Upper lobe of left lung (tissue), 6 donors: ENCODE results near the gene ATP5F1C. TPM values are rescaled to one million over a fixed set of nuclear protein-coding genes. Genes with fewer than 3 reads are reported as not detected.

Source experiments
- ATAC-seq, 2 donors: fragments of 200-7000 bp; cut with Tn5 transposase; one replicate each; pipeline ENCODE4 v1.9.1; 2022; ENCODE audit warnings: mild to moderate bottlenecking in 2 of 2, moderate library complexity in 2 of 2; ENCODE audit not compliant: low FRiP score in 2 of 2
- DNase-seq, 2 donors: peaks; one replicate each; pipeline ENCODE4 v3.0.0-alpha.2; 2019 to 2020
- H3K27ac ChIP-seq, 4 donors: fragments of 200-600 bp; sonication (generic); one replicate each; pipeline ENCODE4 v1.5.1; 2016 to 2019
- H3K27me3 ChIP-seq, 4 donors: fragments of 200-600 bp; sonication (generic); one replicate each; pipeline ENCODE4 v1.5.1; 2017 to 2019
- H3K36me3 ChIP-seq, 4 donors: fragments of 200-600 bp; sonication (generic); one replicate each; pipeline ENCODE4 v1.5.1; 2016 to 2019
- H3K4me1 ChIP-seq, 4 donors: fragments of 200-600 bp; sonication (generic); one replicate each; pipeline ENCODE4 v1.5.1; 2018 to 2019
- H3K4me3 ChIP-seq, 4 donors: fragments of 200-600 bp; sonication (generic); one replicate each; pipeline ENCODE4 v1.5.1; 2017 to 2019; ENCODE audit warnings: mild to moderate bottlenecking in 2 of 4, moderate library complexity in 1 of 4
- H3K9me3 ChIP-seq, 4 donors: fragments of 200-600 bp; sonication (generic); one replicate each; pipeline ENCODE4 v1.5.1; 2018 to 2019
- CTCF ChIP-seq, 6 experiments: fragments of 450-650 bp in 4 of 6; fragments of 200-600 bp in 2 of 6; sonication (generic) in 2 of 6; IDR thresholded peaks; one replicate each; pipeline ENCODE4 v1.5.1; 2016 to 2019; ENCODE audit warnings: antibody characterized with exemption in 6 of 6
- EP300 ChIP-seq, 4 donors: sonication (generic); formaldehyde crosslinking; IDR thresholded peaks; one replicate each; pipeline ENCODE4 v1.5.1; 2017; ENCODE audit warnings: antibody characterized with exemption in 4 of 4, control low read depth in 2 of 4
- POLR2A ChIP-seq, 4 donors: fragments of 450-650 bp; IDR thresholded peaks; one replicate each; pipeline ENCODE4 v1.5.1; 2016 to 2017; ENCODE audit warnings: antibody characterized with exemption in 4 of 4, mild to moderate bottlenecking in 2 of 4
- POLR2AphosphoS5 ChIP-seq, 2 donors: sonication (generic); formaldehyde crosslinking; IDR thresholded peaks; one replicate each; pipeline ENCODE4 v1.5.1; 2017; ENCODE audit warnings: antibody characterized with exemption in 2 of 2
- WGBS, 2 donors: methylation state at CpG; one replicate each; pipeline ENCODE4 v1.1.5; 2017 to 2018; 5-methylcytosine and 5-hydroxymethylcytosine counted together
- total RNA-seq, 6 donors: library from RNA; depleted of rRNA in 4 of 6; stranded (reverse); fragments of >200 nt in 4 of 6; gene quantifications; one replicate each; pipeline versions ENCODE4 v1.1.0 to v1.2.1, GENCODE V29; 2016 to 2021
- donor health status: DM: no; HTN: no; CAD: no; lungs with moderate emphysema.
- donor health status: DM: no; HTN: yes; CAD: no; lungs with severe emphysema.

The ATP5F1C gene
- total RNA-seq, 6 donors from 2014 or later, result 130 to 237 (median 165) TPM

GRCh38 chr10:7834262-7834661 is 46.3 kb downstream of the ATP5F1C start:
- no peak for DNase-seq
- TF ChIP-seq POLR2A (IDR thresholded peaks at IDR 0.05), result no peak
- no peak for TF ChIP-seq EP300 (IDR thresholded peaks at IDR 0.05)
- no peak for TF ChIP-seq CTCF (IDR thresholded peaks at IDR 0.05)
- no peak for TF ChIP-seq POLR2AphosphoS5 (IDR thresholded peaks at IDR 0.05)

GRCh38 chr10:7836571-7836970 is 48.6 kb downstream of the ATP5F1C start:
- Histone ChIP-seq H3K27ac (no peak overlapping the region), H3K4me3 (no peak overlapping the region), H3K36me3 (peaks cover 0 to 3% (median 0%) of the 10 kb centered on the region in 4 donors), H3K9me3 (no peaks in the 10 kb centered on the region), H3K4me1 (no peaks in the 10 kb centered on the region), H3K27me3 (no peaks in the 10 kb centered on the region)
- 91 to 93% methylated on average over 2 of the region's 2 CpGs for WGBS, 2 donors
- TF ChIP-seq EP300 (IDR thresholded peaks at IDR 0.05) (no peak), POLR2A (IDR thresholded peaks at IDR 0.05) (no peak), POLR2AphosphoS5 (IDR thresholded peaks at IDR 0.05) (no peak), CTCF (IDR thresholded peaks at IDR 0.05) (no peak)
- no peak for DNase-seq
- ATAC-seq, result no peak

More at GRCh38 chr10:7834262-7834661, 46.3 kb downstream of the ATP5F1C start:
- H3K4me1 ChIP-seq, result peaks cover 0 to 4% (median 0%) of the 10 kb centered on the region in 4 donors
- H3K27ac ChIP-seq, result no peak overlapping the region
- WGBS, 2 donors, result 80 to 85% methylated on average over 3 of the region's 3 CpGs
- no peaks in the 10 kb centered on the region for H3K9me3 ChIP-seq
- no peak for ATAC-seq
- H3K27me3 ChIP-seq, result no peaks in the 10 kb centered on the region
- H3K4me3 ChIP-seq, result no peak overlapping the region
- peaks cover 0 to 6% (median 0%) of the 10 kb centered on the region in 4 donors for H3K36me3 ChIP-seq

GRCh38 chr10:7846591-7846990 is 58.6 kb downstream of the ATP5F1C start:
- no peaks in the 10 kb centered on the region for H3K27me3 ChIP-seq
- DNase-seq (no peak), ATAC-seq (no peak)
- 81 to 88% methylated on average over 1 of the region's 1 CpG for WGBS, 2 donors
- peaks cover 0 to 2% (median 0%) of the 10 kb centered on the region in 4 donors for H3K36me3 ChIP-seq
- no peak overlapping the region for H3K27ac ChIP-seq
- TF ChIP-seq POLR2AphosphoS5 (IDR thresholded peaks at IDR 0.05) (no peak), POLR2A (IDR thresholded peaks at IDR 0.05) (no peak), CTCF (IDR thresholded peaks at IDR 0.05) (no peak), EP300 (IDR thresholded peaks at IDR 0.05) (no peak)
- no peaks in the 10 kb centered on the region for H3K4me1 ChIP-seq
- no peak overlapping the region for H3K4me3 ChIP-seq
- H3K9me3 ChIP-seq, result no peaks in the 10 kb centered on the region

GRCh38 chr10:7853226-7853842 is 65.4 kb downstream of the ATP5F1C start:
- Histone ChIP-seq H3K27me3 (no peaks in the 10 kb centered on the region), H3K36me3 (no peaks in the 10 kb centered on the region), H3K4me3 (no peak overlapping the region), H3K9me3 (no peaks in the 10 kb centered on the region), H3K27ac (no peak overlapping the region), H3K4me1 (peaks cover 7 to 11% (median 8%) of the 10 kb centered on the region in 4 donors)
- DNase-seq, result no peak
- WGBS, 2 donors, result 71 to 80% methylated on average over 4 of the region's 4 CpGs
- TF ChIP-seq POLR2AphosphoS5 (IDR thresholded peaks at IDR 0.05) (no peak), EP300 (IDR thresholded peaks at IDR 0.05) (no peak), POLR2A (IDR thresholded peaks at IDR 0.05) (no peak), CTCF (IDR thresholded peaks at IDR 0.05) (no peak)
- ATAC-seq, result no peak

GRCh38 chr10:7853890-7854289 is 65.9 kb downstream of the ATP5F1C start:
- H3K27me3 ChIP-seq, result no peaks in the 10 kb centered on the region
- H3K4me3 ChIP-seq, result no peak overlapping the region
- peaks cover 7 to 11% (median 8%) of the 10 kb centered on the region in 4 donors for H3K4me1 ChIP-seq
- H3K27ac ChIP-seq, result no peak overlapping the region
- no peak for TF ChIP-seq EP300 (IDR thresholded peaks at IDR 0.05)
- no peak for TF ChIP-seq CTCF (IDR thresholded peaks at IDR 0.05)
- no peak for TF ChIP-seq POLR2AphosphoS5 (IDR thresholded peaks at IDR 0.05)
- TF ChIP-seq POLR2A (IDR thresholded peaks at IDR 0.05), result no peak
- WGBS, 2 donors, result 70 to 90% methylated on average over 3 of the region's 3 CpGs
- ATAC-seq, result no peak
- no peaks in the 10 kb centered on the region for H3K9me3 ChIP-seq
- no peak for DNase-seq
- H3K36me3 ChIP-seq, result no peaks in the 10 kb centered on the region
